Measurements from ENCODE around the gene ATP8A2.

DNA sequence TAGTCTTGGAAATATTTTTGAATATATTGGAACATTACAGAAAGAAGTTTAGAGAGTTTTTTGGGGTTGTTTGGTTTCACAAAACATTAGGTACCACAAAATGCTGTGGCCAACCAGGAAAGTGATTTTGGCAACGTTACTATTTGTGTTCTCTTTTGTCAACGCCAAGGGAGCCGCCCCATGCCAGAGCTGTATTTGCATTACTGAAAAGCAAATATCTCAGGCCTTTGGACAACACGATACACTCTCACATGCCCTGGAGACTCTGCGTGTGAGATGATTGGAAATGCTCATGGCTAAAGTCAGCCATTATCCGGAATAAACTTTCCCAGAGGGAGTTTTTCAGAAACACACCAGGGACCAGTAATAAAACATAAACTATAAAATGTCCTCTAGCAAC is 355.5 kb downstream of the ATP8A2 start:
- TF ChIP-seq, protein P1, sequence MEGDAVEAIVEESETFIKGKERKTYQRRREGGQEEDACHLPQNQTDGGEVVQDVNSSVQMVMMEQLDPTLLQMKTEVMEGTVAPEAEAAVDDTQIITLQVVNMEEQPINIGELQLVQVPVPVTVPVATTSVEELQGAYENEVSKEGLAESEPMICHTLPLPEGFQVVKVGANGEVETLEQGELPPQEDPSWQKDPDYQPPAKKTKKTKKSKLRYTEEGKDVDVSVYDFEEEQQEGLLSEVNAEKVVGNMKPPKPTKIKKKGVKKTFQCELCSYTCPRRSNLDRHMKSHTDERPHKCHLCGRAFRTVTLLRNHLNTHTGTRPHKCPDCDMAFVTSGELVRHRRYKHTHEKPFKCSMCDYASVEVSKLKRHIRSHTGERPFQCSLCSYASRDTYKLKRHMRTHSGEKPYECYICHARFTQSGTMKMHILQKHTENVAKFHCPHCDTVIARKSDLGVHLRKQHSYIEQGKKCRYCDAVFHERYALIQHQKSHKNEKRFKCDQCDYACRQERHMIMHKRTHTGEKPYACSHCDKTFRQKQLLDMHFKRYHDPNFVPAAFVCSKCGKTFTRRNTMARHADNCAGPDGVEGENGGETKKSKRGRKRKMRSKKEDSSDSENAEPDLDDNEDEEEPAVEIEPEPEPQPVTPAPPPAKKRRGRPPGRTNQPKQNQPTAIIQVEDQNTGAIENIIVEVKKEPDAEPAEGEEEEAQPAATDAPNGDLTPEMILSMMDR (IDR thresholded peaks at IDR 0.05) = no peak
- TF ChIP-seq EZH2phosphoT487 (IDR thresholded peaks at IDR 0.05) (no peak), EZH2 (IDR thresholded peaks at IDR 0.05) (no peak)

Data from neural progenitor cell (in vitro differentiated cells).